HepG2 (cell line): ENCODE measurements around the gene KRT32. TPM values are rescaled to one million over a fixed set of nuclear protein-coding genes. Genes with fewer than 3 reads are reported as not detected.

Experiments
- ATAC-seq: fragments of 200-7000 bp; cut with Tn5 transposase; 3 replicates; pipeline ENCODE4 v1.9.1; 2020; ENCODE audit warnings: mild to moderate bottlenecking, moderate library complexity
- BruUV-seq: library from RNA; stranded (reverse); fragments of 400-500 nt; replicated peaks from 2 replicates; lab custom pipeline; 2021; lab: Mats Ljungman, UMichigan
- CTCF ChIA-PET: fragments of 300-600 bp; formaldehyde crosslinking; extraction: SDS; loops from one replicate; lab custom pipeline; 2021; ENCODE audit warnings: low total read pairs, inconsistent platforms, low intra/inter-chr PET ratio; lab: Yijun Ruan, JAX
- POLR2A ChIA-PET: fragments of 350-600 bp; sonication (Branson Sonifier 250); formaldehyde crosslinking; loops from one replicate; lab custom pipeline; 2020; ENCODE audit warnings: antibody characterized with exemption, inconsistent platforms; lab: Yijun Ruan, JAX
- DNase-seq: peaks from one replicate; pipeline ENCODE4 v3.0.0-alpha.2; 2015; ENCODE audit warnings: low spot score
- FAIRE-seq: peaks from 3 replicates; lab custom pipeline; 2011; peaks lifted over from hg19 to GRCh38; lab: Jason Lieb, UNC
- H2AFZ ChIP-seq: one replicate; pipeline ENCODE4 v1.6.1; 2011; ENCODE audit warnings: low read length, inconsistent platforms
- H3K27ac ChIP-seq: fragments of 300-600 bp; 3 replicates; pipeline ENCODE4 v1.8.0; 2011; ENCODE audit warnings: mixed run types, mild to moderate bottlenecking, mixed read lengths, low read length, inconsistent platforms; ENCODE audit not compliant: insufficient read depth; ENCODE audit errors: extremely low read length
- H3K27me3 ChIP-seq, 2 experiments: fragments of 200-600 bp in 1 of 2; 2 replicates in 1 of 2; 3 replicates in 1 of 2; pipeline versions ENCODE4 v1.6.0 to v1.8.0; 2011; ENCODE audit warnings: low read length in 2 of 2, mild to moderate bottlenecking in 2 of 2, moderate library complexity in 2 of 2, inconsistent platforms in 1 of 2; ENCODE audit not compliant: insufficient read depth in 2 of 2, control insufficient read depth in 1 of 2
- H3K36me3 ChIP-seq, 2 experiments: fragments of 200-600 bp in 1 of 2; replicated peaks in 1 of 2; 2 replicates in 1 of 2; 3 replicates in 1 of 2; pipeline versions ENCODE4 v1.5.1 to v1.8.0; 2011; ENCODE audit warnings: low read length in 2 of 2, inconsistent platforms in 1 of 2; ENCODE audit not compliant: insufficient read depth in 2 of 2, control insufficient read depth in 1 of 2
- H3K4me1 ChIP-seq: 2 replicates; pipeline ENCODE4 v1.5.1; 2012; ENCODE audit warnings: low read length, inconsistent platforms; ENCODE audit not compliant: insufficient read depth
- H3K4me2 ChIP-seq: 2 replicates; pipeline ENCODE4 v1.6.0; 2011; ENCODE audit warnings: low read depth, low read length, inconsistent platforms
- H3K4me3 ChIP-seq, 3 experiments: fragments of 200-600 bp in 1 of 3; sonication (generic), shearing (Covaris generic) in 1 of 3; replicated peaks in 1 of 3; 2 replicates each; pipeline ENCODE4 v1.5.1; 2011 to 2016; ENCODE audit warnings: low read length in 3 of 3, inconsistent platforms in 2 of 3, low read depth in 2 of 3, mild to moderate bottlenecking in 2 of 3, control low read depth in 1 of 3, mixed read lengths in 1 of 3; ENCODE audit not compliant: insufficient read depth in 1 of 3
- H3K79me2 ChIP-seq: one replicate; pipeline ENCODE4 v1.6.1; 2011; ENCODE audit warnings: low read length, inconsistent platforms; ENCODE audit not compliant: insufficient read depth
- H3K9ac ChIP-seq: 2 replicates; pipeline ENCODE4 v1.6.0; 2011; ENCODE audit warnings: mild to moderate bottlenecking, low read depth, low read length, inconsistent platforms; ENCODE audit not compliant: insufficient read depth
- H3K9me3 ChIP-seq: 2 replicates; pipeline ENCODE4 v1.5.1; 2012; ENCODE audit warnings: mild to moderate bottlenecking, low read length
- H4K20me1 ChIP-seq: 2 replicates; pipeline ENCODE4 v1.6.0; 2011; ENCODE audit warnings: inconsistent platforms, mild to moderate bottlenecking, low read length, moderate library complexity; ENCODE audit not compliant: insufficient read depth
- CEBPB ChIP-seq: IDR thresholded peaks from 2 replicates; pipeline ENCODE4 v1.6.1; 2011; ENCODE audit warnings: low read depth, low read length, improper control_type of control experiment, borderline replicate concordance
- ETV5 ChIP-seq: IDR thresholded peaks from 2 replicates; pipeline ENCODE4 v1.6.1; 2018; ENCODE audit warnings: missing biosample characterization, missing genetic modification reagents, inconsistent platforms, borderline replicate concordance
- RBAK ChIP-seq: sonication (generic); formaldehyde crosslinking; IDR thresholded peaks from 2 replicates; pipeline ENCODE4 v1.5.1; 2020; ENCODE audit warnings: mild to moderate bottlenecking, missing genetic modification reagents
- SMARCC2 ChIP-seq: fragments of 450-650 bp; IDR thresholded peaks from 2 replicates; pipeline ENCODE4 v1.6.1; 2017; ENCODE audit warnings: antibody characterized with exemption, mild to moderate bottlenecking
- SNAPC2 ChIP-seq: sonication (generic); formaldehyde crosslinking; IDR thresholded peaks from 2 replicates; pipeline ENCODE4 v1.8.1; 2022; ENCODE audit warnings: mild to moderate bottlenecking, missing genetic modification reagents
- YEATS2 ChIP-seq: sonication (generic); formaldehyde crosslinking; IDR thresholded peaks from 2 replicates; pipeline ENCODE4 v1.4.0; 2020; ENCODE audit warnings: missing genetic modification reagents, borderline replicate concordance
- ZBTB38 ChIP-seq: sonication (generic); formaldehyde crosslinking; IDR thresholded peaks from 2 replicates; pipeline ENCODE4 v1.5.1; 2020; ENCODE audit warnings: mild to moderate bottlenecking, missing genetic modification reagents
- ZNF510 ChIP-seq: sonication (generic); formaldehyde crosslinking; IDR thresholded peaks from 2 replicates; pipeline ENCODE4 v1.4.0; 2020; ENCODE audit warnings: low read depth, mild to moderate bottlenecking, missing genetic modification reagents
- ZNF652 ChIP-seq: IDR thresholded peaks from 2 replicates; pipeline ENCODE4 v1.6.1; 2016; ENCODE audit warnings: low read depth, borderline replicate concordance
- WGBS: methylation state at CpG from one replicate; pipeline ENCODE4 v1.1.6; 2017; ENCODE audit warnings: low lambda C conversion rate; 5-methylcytosine and 5-hydroxymethylcytosine counted together
- in situ Hi-C: cut with HindIII; loops from 2 replicates; pipeline ENCODE4 v1.10.0; 2017; ENCODE audit warnings: low pct_unique_long_range_greater_than_20kb; ENCODE audit not compliant: extremely low pct_ligation_motif_present
- intact Hi-C: fragments of 100-400 bp; cut with micrococcal nuclease; formaldehyde crosslinking; loops from one replicate; pipeline ENCODE4 v1.10.0; 2022; ENCODE audit not compliant: unreplicated experiment
- polyA plus RNA-seq, 8 experiments: library from polyadenylated mRNA; depleted of rRNA in 3 of 8; stranded (reverse) in 7 of 8; unstranded in 1 of 8; fragments of >200 nt; fragmentation: Illumina TruSeq in 4 of 8; extraction: Trizol in 4 of 8; gene quantifications; 2 replicates each; pipeline versions ENCODE4 v1.2.1 to v1.2.3, GENCODE V29; 2011 to 2016; ENCODE audit warnings: low read depth in 4 of 8, missing spikeins in 1 of 8, mixed read lengths in 1 of 8; ENCODE audit not compliant: insufficient read depth in 1 of 8
- total RNA-seq, 5 experiments: library from RNA; depleted of rRNA; stranded (reverse); fragments of >200 nt; fragmentation: Illumina TruSeq; extraction: Trizol; gene quantifications; 2 replicates each; pipeline ENCODE4 v1.2.3, GENCODE V29; 2016; ENCODE audit warnings: low read depth in 1 of 5
- TF ChIP-seq, protein P1 (sequence below): sonication (generic); formaldehyde crosslinking; IDR thresholded peaks from 2 replicates; pipeline ENCODE4 v1.4.0; 2020; ENCODE audit warnings: missing genetic modification reagents, borderline replicate concordance

KRT32 gene
- total and polyA plus RNA-seq, 2 of the 13 experiments (the other 11 are each of a cell fraction or from before 2014, with no cell fraction given): not detected

GRCh38 chr17:41421116-41421515 is 46.1 kb downstream of the KRT32 start:
- Histone ChIP-seq H3K4me1 (peaks cover 39% of the 10 kb centered on the region), H3K36me3 (no peaks in the 10 kb centered on the region), H3K4me3 (no peak overlapping the region), H3K79me2 (no peaks in the 10 kb centered on the region), H4K20me1 (no peaks in the 10 kb centered on the region), H3K9ac (no peak overlapping the region), H3K27ac (no peak overlapping the region), H3K27me3 (no peaks in the 10 kb centered on the region), H3K9me3 (no peaks in the 10 kb centered on the region), H3K4me2 (no peak overlapping the region), H2AFZ (no peak overlapping the region)
- in situ Hi-C loops (no loop called here), intact Hi-C loops (no loop called here)
- ATAC-seq (no peak; the same call in 2 of the 3 replicates), DNase-seq (peak; percentile 40), FAIRE-seq (no peak)
- TF ChIP-seq ZBTB38 (CRISPR knock-in tag) (no peak), SNAPC2 (no peak), ZNF510 (CRISPR knock-in tag) (no peak), ZNF652 (CRISPR knock-in tag) (no peak), SMARCC2 (no peak), YEATS2 (CRISPR knock-in tag) (no peak), RBAK (CRISPR knock-in tag) (no peak), CEBPB (0 out of 2 replicates have a peak, but pooled peaks have one; percentile 19), ETV5 (peak; percentile 36; the same call in 1 of the 2 replicates)
- TF ChIP-seq, protein P1, sequence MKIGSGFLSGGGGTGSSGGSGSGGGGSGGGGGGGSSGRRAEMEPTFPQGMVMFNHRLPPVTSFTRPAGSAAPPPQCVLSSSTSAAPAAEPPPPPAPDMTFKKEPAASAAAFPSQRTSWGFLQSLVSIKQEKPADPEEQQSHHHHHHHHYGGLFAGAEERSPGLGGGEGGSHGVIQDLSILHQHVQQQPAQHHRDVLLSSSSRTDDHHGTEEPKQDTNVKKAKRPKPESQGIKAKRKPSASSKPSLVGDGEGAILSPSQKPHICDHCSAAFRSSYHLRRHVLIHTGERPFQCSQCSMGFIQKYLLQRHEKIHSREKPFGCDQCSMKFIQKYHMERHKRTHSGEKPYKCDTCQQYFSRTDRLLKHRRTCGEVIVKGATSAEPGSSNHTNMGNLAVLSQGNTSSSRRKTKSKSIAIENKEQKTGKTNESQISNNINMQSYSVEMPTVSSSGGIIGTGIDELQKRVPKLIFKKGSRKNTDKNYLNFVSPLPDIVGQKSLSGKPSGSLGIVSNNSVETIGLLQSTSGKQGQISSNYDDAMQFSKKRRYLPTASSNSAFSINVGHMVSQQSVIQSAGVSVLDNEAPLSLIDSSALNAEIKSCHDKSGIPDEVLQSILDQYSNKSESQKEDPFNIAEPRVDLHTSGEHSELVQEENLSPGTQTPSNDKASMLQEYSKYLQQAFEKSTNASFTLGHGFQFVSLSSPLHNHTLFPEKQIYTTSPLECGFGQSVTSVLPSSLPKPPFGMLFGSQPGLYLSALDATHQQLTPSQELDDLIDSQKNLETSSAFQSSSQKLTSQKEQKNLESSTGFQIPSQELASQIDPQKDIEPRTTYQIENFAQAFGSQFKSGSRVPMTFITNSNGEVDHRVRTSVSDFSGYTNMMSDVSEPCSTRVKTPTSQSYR (CRISPR knock-in tag): no peak
- no TSS peak for BruUV-seq
- 0% methylated on average over 1 of the region's 9 CpGs for WGBS
- POLR2A ChIA-PET: no interaction called here
- CTCF ChIA-PET: no interaction called here
